ENCODE data around the gene FAM72C.
"Not testable (repeated sequence)": the region's sequence is repeated elsewhere in the genome, so short reads cannot be mapped to it uniquely, and the experiment has no call there.

DNA sequence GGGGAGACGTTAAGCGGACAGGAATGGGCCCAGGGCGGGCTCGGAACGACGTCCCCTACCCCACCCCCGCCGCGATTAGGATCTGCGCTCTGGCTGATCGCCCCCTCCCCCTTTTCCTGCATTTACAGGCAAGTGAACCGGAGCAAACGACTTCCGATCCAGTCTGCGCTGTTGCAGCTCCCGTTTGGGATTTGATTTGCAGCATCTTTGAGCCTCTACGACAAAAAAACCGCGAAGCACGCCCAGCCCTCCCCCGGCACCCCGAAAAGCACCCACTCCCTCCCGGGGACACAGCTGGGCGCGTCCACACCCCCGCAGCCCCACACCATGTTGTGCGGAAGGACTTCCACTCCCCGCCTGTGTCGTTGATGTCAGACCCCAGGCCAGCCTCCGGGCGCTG lies 2.6 kb upstream of the FAM72C start:
- TF ChIP-seq CTCF (conservative IDR thresholded peaks at IDR 0.05; ENCODE audit: low read length); EZH2phosphoT487 (IDR thresholded peaks at IDR 0.05; ENCODE audit: borderline replicate concordance): not testable (repeated sequence)

Data from Loucy (cell line).